DMS53 treated with DMSO at 0.1 percent for 48 hours (cell line): ENCODE results near the gene GPR146.

ENCODE experiments used
- DNase-seq: peaks from one replicate; lab custom pipeline; 2025; ENCODE audit not compliant: unreplicated experiment; lab: John Stamatoyannopoulos, UW

Gene GPR146

GRCh38 chr7:1011297-1012003 is 32.9 kb upstream of the GPR146 start:
- DNase-seq, result no peak

- no peak for DNase-seq
Measured at GRCh38 chr7:1012004-1012715, 32.2 kb upstream of the GPR146 start.

- no peak for DNase-seq
Measured at GRCh38 chr7:1012716-1013095, 31.6 kb upstream of the GPR146 start.

GRCh38 chr7:1013581-1013980 is 30.8 kb upstream of the GPR146 start:
- DNase-seq, result no peak

- no peak for DNase-seq
Measured at GRCh38 chr7:1014681-1015080, 29.7 kb upstream of the GPR146 start.

- DNase-seq, result no peak
Measured at GRCh38 chr7:1015196-1016121, 28.9 kb upstream of the GPR146 start.

GRCh38 chr7:1016577-1017531 is 27.5 kb upstream of the GPR146 start:
- no peak for DNase-seq

- DNase-seq, result no peak
Measured at GRCh38 chr7:1017586-1018333, 26.6 kb upstream of the GPR146 start.

GRCh38 chr7:1018334-1018695 is 26.0 kb upstream of the GPR146 start:
- DNase-seq, result no peak

- DNase-seq, result no peak
Measured at GRCh38 chr7:1019255-1019785, 25.0 kb upstream of the GPR146 start.

- no peak for DNase-seq
Measured at GRCh38 chr7:1019789-1020610, 24.3 kb upstream of the GPR146 start.

GRCh38 chr7:1020849-1021251 is 23.5 kb upstream of the GPR146 start:
- DNase-seq, result no peak

- DNase-seq, result no peak
Measured at GRCh38 chr7:1021366-1021765, 23.0 kb upstream of the GPR146 start.

GRCh38 chr7:1021931-1022330 is 22.4 kb upstream of the GPR146 start:
- no peak for DNase-seq

- no peak for DNase-seq
Measured at GRCh38 chr7:1022356-1022755, 22.0 kb upstream of the GPR146 start.

- no peak for DNase-seq
Measured at GRCh38 chr7:1022801-1023465, 21.4 kb upstream of the GPR146 start.

- DNase-seq, result no peak
Measured at GRCh38 chr7:1024331-1024841, 20.0 kb upstream of the GPR146 start.
